Urinary bladder (tissue), 4 donors: ENCODE results near the gene PLEKHA8. TPM values are rescaled to one million over a fixed set of nuclear protein-coding genes. Genes with fewer than 3 reads are reported as not detected.
"Not testable (repeated sequence)": the region's sequence is repeated elsewhere in the genome, so short reads cannot be mapped to it uniquely, and the experiment has no call there.

Source experiments
- DNase-seq: peaks from one replicate; pipeline ENCODE4 v3.0.0-alpha.2; 2015; ENCODE audit errors: extremely low spot score
- H3K27ac ChIP-seq: one replicate; pipeline ENCODE4 v1.5.1; 2013; ENCODE audit warnings: low read depth, mild to moderate bottlenecking, moderate library complexity
- H3K36me3 ChIP-seq: one replicate; pipeline ENCODE4 v1.6.1; 2013; ENCODE audit warnings: mild to moderate bottlenecking, moderate library complexity; ENCODE audit not compliant: insufficient read depth
- H3K4me1 ChIP-seq: one replicate; pipeline ENCODE4 v1.6.1; 2013; ENCODE audit warnings: mild to moderate bottlenecking, moderate library complexity; ENCODE audit not compliant: insufficient read depth
- H3K4me3 ChIP-seq: one replicate; pipeline ENCODE4 v1.5.1; 2013; ENCODE audit warnings: low read depth, low read length
- WGBS: extraction: QIAGEN DNeasy Blood & Tissue Kit; methylation state at CpG from one replicate; pipeline ENCODE4 v1.1.7; 2013; 5-methylcytosine and 5-hydroxymethylcytosine counted together
- polyA plus RNA-seq: library from polyadenylated mRNA; stranded (reverse); fragments of 200-250 nt; gene quantifications from one replicate; pipeline ENCODE4 v1.2.3, GENCODE V29; 2013
- total RNA-seq: library from RNA; depleted of rRNA; stranded (reverse); fragments of >200 nt; gene quantifications from one replicate; pipeline ENCODE4 v1.2.3, GENCODE V29; 2014
- donor health status: healthy with polysubstance abuse.
- donor health status: healthy.

Gene PLEKHA8
- total and polyA plus RNA-seq, 2 donors: 4.6 to 21.3 TPM

DNA sequence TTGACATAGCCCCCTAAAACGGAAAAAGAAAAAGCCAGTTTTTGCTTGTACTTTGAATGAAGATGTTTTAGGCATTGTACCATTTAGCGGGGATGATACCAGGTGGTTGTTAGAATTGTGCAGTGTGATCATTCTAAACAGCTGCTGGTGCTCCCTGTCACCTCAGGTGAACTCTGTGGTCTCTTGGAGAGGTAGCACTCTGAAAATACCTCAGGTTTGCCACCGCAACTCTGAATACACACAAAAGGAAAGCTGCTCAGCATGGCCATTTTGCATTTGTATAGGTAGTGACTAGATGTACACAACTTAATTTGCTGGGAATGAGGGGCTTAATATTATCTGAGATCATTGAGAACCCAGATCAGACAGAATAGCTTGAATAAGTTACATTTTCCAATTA lies 52.6 kb downstream of the PLEKHA8 start:
- H3K27ac ChIP-seq: no peak overlapping the region
- 95% methylated on average over 3 of the region's 3 CpGs for WGBS
- no peak overlapping the region for H3K4me3 ChIP-seq
- no peak for DNase-seq
- H3K4me1 ChIP-seq: no peaks in the 10 kb centered on the region
- peaks cover 2% of the 10 kb centered on the region for H3K36me3 ChIP-seq

GRCh38 chr7:30082686-30083085 lies 54.5 kb downstream of the PLEKHA8 start:
- DNase-seq: no peak
- 81% methylated on average over 3 of the region's 3 CpGs for WGBS
- Histone ChIP-seq H3K4me1 (no peaks in the 10 kb centered on the region), H3K36me3 (peaks cover 2% of the 10 kb centered on the region), H3K4me3 (no peak overlapping the region), H3K27ac (no peak overlapping the region)

DNA sequence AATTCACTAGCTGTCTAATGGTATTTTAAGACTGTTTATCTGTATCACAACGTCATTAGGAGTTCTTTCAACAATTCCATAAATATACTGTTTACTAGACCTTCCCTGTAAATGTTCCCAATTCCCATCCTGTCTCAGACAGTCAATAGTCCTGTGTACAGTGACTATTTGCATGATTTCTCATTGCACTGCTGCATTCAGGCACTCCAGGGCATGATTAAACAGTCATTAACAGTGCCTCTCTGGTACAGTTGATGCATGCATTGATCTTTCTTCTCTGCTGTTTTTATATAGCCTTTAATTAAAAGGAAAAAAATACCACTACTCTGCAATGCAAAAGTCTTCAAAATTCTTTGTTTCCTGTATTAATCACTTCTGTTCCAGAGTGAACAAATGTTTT lies 55.1 kb downstream of the PLEKHA8 start:
- no peak for DNase-seq
- H3K4me3 ChIP-seq: no peak overlapping the region
- H3K27ac ChIP-seq: no peak overlapping the region
- H3K36me3 ChIP-seq: peaks cover 2% of the 10 kb centered on the region
- WGBS: 29% methylated on average over 1 of the region's 1 CpG
- no peaks in the 10 kb centered on the region for H3K4me1 ChIP-seq

GRCh38 chr7:30084212-30084611 lies 56.0 kb downstream of the PLEKHA8 start:
- 92% methylated on average over 3 of the region's 3 CpGs for WGBS

DNA sequence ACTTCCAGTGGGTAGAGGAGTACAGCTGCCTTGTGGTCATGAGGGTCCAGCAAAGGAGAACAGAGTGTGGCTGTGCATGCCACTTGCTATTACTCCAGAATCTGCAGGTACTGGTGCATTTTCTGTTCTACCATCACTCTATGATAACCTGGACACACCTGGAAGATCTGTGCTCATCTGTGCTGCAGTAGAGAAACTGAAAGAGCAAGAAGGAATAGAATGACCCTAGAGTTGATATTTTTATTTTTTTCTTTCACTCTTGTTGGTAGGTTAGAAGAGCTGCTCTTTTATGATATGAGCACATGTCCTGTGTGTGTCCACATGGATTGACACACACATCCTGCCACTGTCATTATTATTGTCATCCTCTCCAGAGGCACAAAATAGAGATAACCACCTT lies 58.3 kb downstream of the PLEKHA8 start:
- Histone ChIP-seq H3K4me3 (no peak overlapping the region), H3K27ac (no peak overlapping the region)
- no peak for DNase-seq

More at GRCh38 chr7:30084212-30084611, 56.0 kb downstream of the PLEKHA8 start:
- Histone ChIP-seq H3K4me3 (no peak overlapping the region), H3K27ac (no peak overlapping the region), H3K4me1 (no peaks in the 10 kb centered on the region), H3K36me3 (no peaks in the 10 kb centered on the region)
- DNase-seq: no peak

DNA sequence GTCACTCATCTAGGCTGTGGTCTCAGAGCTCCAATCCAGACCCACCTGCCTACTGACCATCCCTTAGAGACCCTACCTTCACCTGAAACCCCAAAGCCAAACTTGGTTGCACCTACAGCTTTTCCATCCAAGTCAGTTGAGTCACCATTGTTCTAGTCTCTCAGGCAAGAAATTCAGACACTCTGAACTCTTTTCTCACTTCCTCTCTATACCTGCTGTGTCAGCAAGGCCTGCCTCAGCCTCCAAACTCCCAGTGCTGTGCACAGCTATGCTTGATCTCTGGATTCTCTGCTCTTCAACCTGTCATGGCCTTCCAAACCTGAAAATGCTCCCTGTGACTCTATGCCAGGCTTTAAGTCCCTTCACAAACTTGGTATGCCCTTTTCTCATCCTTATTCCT lies 59.2 kb downstream of the PLEKHA8 start:
- Histone ChIP-seq H3K36me3 (no peaks in the 10 kb centered on the region), H3K4me3 (no peak overlapping the region), H3K27ac (no peak overlapping the region), H3K4me1 (no peaks in the 10 kb centered on the region)
- no peak for DNase-seq

More for the DNA sequence above, 58.3 kb downstream of the PLEKHA8 start:
- H3K4me1 ChIP-seq: no peaks in the 10 kb centered on the region
- no peaks in the 10 kb centered on the region for H3K36me3 ChIP-seq

DNA sequence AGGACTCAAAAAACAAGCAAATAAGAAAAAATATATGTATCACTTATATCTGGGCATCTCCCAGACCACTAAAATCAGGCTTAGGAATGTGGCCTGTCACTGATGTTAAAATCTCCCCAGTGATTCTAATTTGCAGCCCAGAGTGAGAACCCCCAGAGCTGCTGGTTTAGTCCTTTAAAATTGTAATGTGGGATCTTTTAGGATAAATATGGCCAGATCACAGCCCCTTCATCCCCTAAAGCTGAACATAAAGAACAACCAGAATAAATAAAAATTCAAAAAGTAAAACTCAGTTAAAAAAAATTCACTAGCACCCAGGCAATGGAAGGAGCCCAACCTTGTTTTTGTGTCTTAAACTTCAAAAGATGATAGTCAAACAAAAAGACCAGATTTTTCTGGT lies 60.1 kb downstream of the PLEKHA8 start:
- no peak for DNase-seq
- Histone ChIP-seq H3K4me3 (no peak overlapping the region), H3K36me3 (no peaks in the 10 kb centered on the region), H3K4me1 (no peaks in the 10 kb centered on the region), H3K27ac (no peak overlapping the region)

- Histone ChIP-seq H3K4me3 (no peak overlapping the region), H3K4me1 (no peaks in the 10 kb centered on the region), H3K36me3 (no peaks in the 10 kb centered on the region), H3K27ac (no peak overlapping the region)
- WGBS: 80% methylated on average over 3 of the region's 3 CpGs
- no peak for DNase-seq
Measured at GRCh38 chr7:30090111-30090510, 61.9 kb downstream of the PLEKHA8 start.

GRCh38 chr7:30091491-30091912 lies 63.3 kb downstream of the PLEKHA8 start:
- Histone ChIP-seq H3K27ac (no peak overlapping the region), H3K36me3 (no peaks in the 10 kb centered on the region), H3K4me1 (no peaks in the 10 kb centered on the region), H3K4me3 (no peak overlapping the region)
- no peak for DNase-seq
- 61% methylated on average over 2 of the region's 2 CpGs for WGBS

- Histone ChIP-seq H3K4me1 (no peaks in the 10 kb centered on the region), H3K4me3 (no peak overlapping the region), H3K36me3 (no peaks in the 10 kb centered on the region), H3K27ac (no peak overlapping the region)
- 87% methylated on average over 5 of the region's 5 CpGs for WGBS
- no peak for DNase-seq
Measured at GRCh38 chr7:30091987-30092386, 63.8 kb downstream of the PLEKHA8 start.

DNA sequence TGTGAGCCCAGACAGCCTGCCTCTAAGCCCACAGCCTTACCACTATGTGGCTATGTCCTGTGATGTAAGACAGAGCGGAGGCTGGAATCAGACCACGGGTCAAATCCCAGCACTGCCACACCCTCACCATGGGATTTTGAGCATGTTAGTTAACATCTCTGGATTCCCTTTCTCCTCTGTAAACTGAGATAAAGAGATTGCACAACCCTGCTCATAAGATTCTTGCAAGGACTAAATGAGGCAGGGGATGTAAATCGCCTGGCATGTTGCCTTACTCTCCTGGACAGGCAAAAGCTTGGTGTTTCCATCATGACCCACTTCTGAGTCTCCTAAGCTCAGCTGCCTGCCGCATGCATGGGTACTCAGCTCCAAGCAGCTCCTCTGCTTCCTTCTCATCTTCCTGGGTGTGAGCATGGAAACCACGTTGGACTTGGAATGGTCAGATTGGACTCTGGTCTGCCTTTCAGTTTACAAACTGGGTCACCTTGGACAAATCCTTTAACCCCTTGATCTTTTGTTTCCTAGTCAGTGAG lies 65.3 kb downstream of the PLEKHA8 start:
- WGBS: 59% methylated on average over 5 of the region's 5 CpGs
- H3K27ac ChIP-seq: no peak overlapping the region
- DNase-seq: no peak
- H3K4me1 ChIP-seq: no peaks in the 10 kb centered on the region
- H3K4me3 ChIP-seq: no peak overlapping the region
- H3K36me3 ChIP-seq: no peaks in the 10 kb centered on the region

GRCh38 chr7:30098599-30098998 lies 70.4 kb downstream of the PLEKHA8 start:
- H3K27ac ChIP-seq, DNase-seq, H3K4me3 ChIP-seq, H3K36me3 ChIP-seq, H3K4me1 ChIP-seq: not testable (repeated sequence)
- 95% methylated on average over 21 of the region's 21 CpGs for WGBS

DNA sequence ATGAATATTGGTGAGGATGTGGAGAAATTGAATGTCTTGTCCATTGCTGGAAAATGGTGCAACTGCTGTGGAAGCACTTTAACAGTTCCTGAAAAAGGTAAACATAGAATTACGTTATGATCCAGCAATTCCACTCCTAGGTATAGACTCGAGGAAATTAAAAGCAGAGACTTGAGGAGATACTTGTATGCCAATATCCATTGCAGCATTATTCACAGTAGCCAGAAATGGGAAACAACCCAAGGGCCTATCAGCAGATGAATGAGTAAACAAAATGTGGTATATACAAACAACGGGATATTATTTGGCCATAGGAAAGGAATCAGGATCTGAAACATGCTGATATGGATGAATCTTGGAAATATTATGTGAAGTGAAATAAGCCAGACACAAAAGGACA lies 74.1 kb downstream of the PLEKHA8 start:
- Histone ChIP-seq H3K4me1 (no peaks in the 10 kb centered on the region), H3K27ac (no peak overlapping the region), H3K4me3 (no peak overlapping the region), H3K36me3 (no peaks in the 10 kb centered on the region)
- DNase-seq: no peak
- WGBS: 58% methylated on average over 3 of the region's 3 CpGs

DNA sequence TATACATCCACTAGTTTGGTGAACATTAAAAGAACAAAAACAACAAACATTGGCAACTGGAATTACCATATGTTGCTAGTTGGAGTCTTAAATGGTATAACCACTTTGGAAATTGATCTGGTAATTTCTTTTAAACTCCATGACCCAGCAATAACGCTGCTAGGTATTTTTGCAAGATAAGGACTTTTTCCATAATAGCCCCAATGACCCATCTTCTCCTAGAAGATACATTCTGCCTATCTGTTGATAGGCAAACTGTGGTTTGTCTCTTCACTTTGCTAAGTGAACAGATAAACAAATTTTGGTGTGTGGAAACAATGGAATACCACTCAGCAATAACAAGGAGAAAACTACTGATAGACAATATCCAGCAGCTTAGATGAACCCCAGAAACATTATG lies 75.9 kb downstream of the PLEKHA8 start:
- Histone ChIP-seq H3K4me3 (no peak overlapping the region), H3K27ac (no peak overlapping the region), H3K4me1 (no peaks in the 10 kb centered on the region), H3K36me3 (no peaks in the 10 kb centered on the region)
- DNase-seq: no peak
- 86% methylated on average over 1 of the region's 1 CpG for WGBS

GRCh38 chr7:30112103-30112713 lies 84.0 kb downstream of the PLEKHA8 start:
- H3K4me1 ChIP-seq: no peaks in the 10 kb centered on the region
- H3K4me3 ChIP-seq: no peak overlapping the region
- DNase-seq: no peak
- no peaks in the 10 kb centered on the region for H3K36me3 ChIP-seq
- 98% methylated on average over 5 of the region's 5 CpGs for WGBS
- H3K27ac ChIP-seq: no peak overlapping the region
